ENCODE measurements around the gene GRB7.
"Not testable (repeated sequence)": the region's sequence is repeated elsewhere in the genome, so short reads cannot be mapped to it uniquely, and the experiment has no call there.

The GRB7 gene

GRCh38 chr17:39736319-39737165 lies 1.2 kb upstream of the GRB7 start:
- DNase-seq = no peak

GRCh38 chr17:39737206-39737759 lies 455 bp upstream of the GRB7 start:
- DNase-seq = no peak

- peak; percentile 19 for DNase-seq
Measured at GRCh38 chr17:39738568-39738901, 797 bp downstream of the GRB7 start.

GRCh38 chr17:39738983-39739884 lies 1.5 kb downstream of the GRB7 start:
- DNase-seq = peak; percentile 55

- DNase-seq = no peak
Measured at GRCh38 chr17:39739885-39740356, 2.2 kb downstream of the GRB7 start.

- no peak for DNase-seq
Measured at GRCh38 chr17:39740357-39741111, 2.8 kb downstream of the GRB7 start.

- no peak for DNase-seq
Measured at GRCh38 chr17:39742126-39742855, 4.6 kb downstream of the GRB7 start.

GRCh38 chr17:39742856-39743436 lies 5.2 kb downstream of the GRB7 start:
- no peak for DNase-seq

GRCh38 chr17:39744075-39744835 lies 6.5 kb downstream of the GRB7 start:
- no peak for DNase-seq

- DNase-seq = no peak
Measured at GRCh38 chr17:39744836-39745215, 7.1 kb downstream of the GRB7 start.

- no peak for DNase-seq
Measured at GRCh38 chr17:39745335-39746144, 7.8 kb downstream of the GRB7 start.

- DNase-seq = no peak
Measured at GRCh38 chr17:39746145-39746461, 8.4 kb downstream of the GRB7 start.

GRCh38 chr17:39747745-39748144 lies 10.0 kb downstream of the GRB7 start:
- no peak for DNase-seq

- not testable (repeated sequence) for DNase-seq
Measured at GRCh38 chr17:39748444-39749034, 10.8 kb downstream of the GRB7 start.

GRCh38 chr17:39750131-39751015 lies 12.6 kb downstream of the GRB7 start:
- DNase-seq = no peak

GRCh38 chr17:39751016-39751543 lies 13.3 kb downstream of the GRB7 start:
- DNase-seq = no peak

GRCh38 chr17:39751637-39752036 lies 13.9 kb downstream of the GRB7 start:
- no peak for DNase-seq

- DNase-seq = no peak
Measured at GRCh38 chr17:39752241-39752881, 14.6 kb downstream of the GRB7 start.

Data from NCI-H526 treated with DMSO at 0.1 percent for 48 hours (cell line).